ENCODE data around the gene MRPL57.
"Not testable (repeated sequence)": the region's sequence is repeated elsewhere in the genome, so short reads cannot be mapped to it uniquely, and the experiment has no call there.

The MRPL57 gene

DNA sequence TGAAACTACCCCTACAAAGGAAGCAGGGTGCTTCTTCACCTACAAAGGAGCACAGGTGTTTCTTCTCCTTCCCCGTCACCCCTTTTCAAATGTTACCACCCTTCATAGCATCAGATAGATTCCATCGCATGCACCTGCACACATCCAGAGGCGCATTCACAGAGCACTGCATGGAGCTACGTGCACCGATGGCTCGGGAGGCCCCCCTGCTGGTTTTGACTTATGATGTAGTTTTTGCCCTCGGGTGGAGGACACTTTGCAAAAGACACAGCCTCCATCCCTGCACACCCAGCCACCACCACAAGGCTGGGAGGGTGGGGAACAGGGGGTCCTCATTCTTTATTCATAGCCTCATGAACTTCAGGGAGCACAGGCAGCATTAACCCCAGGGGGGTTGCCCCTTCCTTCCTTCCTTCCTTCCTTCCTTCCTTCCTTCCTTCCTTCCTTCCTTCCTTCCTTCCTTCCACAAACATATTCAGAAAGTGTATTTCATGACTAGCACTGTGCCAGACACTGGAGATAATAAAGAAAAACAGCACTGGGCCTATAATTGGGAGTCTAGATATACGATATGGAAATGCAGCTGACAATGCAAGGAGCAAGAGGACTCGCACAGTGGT is 21.3 kb downstream of the MRPL57 start:
- DNase-seq: not testable (repeated sequence)

DNA sequence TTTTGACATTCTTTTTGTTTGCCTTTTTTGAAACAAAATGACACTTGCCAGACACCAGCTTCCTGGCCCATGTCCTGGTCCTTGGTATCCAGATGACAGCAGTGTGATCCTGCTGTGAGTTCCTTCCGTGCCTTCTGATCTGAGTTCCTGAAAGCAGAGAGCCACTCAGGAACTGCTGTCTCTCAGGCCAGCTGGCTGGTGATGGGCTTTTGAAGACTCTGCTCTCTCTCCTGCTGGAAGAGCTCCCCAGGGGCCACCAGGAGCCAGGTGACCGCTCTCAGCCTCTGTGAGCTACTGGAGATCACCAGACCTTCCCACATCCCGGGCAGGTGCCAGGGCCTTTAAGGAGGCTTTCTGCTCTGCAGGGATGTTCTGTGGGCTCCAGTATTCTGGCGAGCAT is 21.9 kb downstream of the MRPL57 start:
- DNase-seq: not testable (repeated sequence)

DNA sequence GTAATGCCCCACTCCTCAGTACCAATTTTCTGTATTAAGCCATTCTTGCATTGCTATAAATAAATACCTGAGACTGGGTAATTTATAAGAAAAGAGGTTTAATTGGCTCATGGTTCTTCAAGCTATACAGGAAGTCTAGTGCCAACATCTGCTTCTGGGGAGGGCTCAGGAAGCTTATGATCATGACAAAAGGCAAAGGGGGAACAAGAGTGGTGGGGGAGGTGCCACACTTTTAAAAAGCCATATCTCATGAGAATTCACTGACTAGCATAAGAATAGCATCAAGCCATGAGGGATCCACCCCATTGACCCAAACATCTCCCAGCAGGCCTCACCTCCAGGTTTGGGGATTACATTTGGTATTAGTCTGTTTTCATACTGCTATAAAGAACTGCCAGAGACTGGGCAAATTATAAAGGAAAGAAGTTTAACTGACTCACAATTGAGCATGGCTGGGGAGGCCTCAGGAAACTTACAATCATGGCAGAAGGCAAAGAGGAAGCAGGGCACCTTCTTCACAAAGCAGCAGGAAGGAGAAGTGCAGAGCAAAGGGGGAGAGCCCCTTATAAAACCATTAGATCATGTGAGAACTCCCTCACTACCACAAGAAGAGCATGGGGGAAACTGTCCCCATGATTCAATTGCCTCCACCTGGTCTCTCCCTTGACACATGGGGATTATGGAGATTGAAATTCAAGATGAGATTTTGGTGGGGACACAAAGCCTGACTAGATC is 25.2 kb downstream of the MRPL57 start:
- DNase-seq: not testable (repeated sequence)

DNA sequence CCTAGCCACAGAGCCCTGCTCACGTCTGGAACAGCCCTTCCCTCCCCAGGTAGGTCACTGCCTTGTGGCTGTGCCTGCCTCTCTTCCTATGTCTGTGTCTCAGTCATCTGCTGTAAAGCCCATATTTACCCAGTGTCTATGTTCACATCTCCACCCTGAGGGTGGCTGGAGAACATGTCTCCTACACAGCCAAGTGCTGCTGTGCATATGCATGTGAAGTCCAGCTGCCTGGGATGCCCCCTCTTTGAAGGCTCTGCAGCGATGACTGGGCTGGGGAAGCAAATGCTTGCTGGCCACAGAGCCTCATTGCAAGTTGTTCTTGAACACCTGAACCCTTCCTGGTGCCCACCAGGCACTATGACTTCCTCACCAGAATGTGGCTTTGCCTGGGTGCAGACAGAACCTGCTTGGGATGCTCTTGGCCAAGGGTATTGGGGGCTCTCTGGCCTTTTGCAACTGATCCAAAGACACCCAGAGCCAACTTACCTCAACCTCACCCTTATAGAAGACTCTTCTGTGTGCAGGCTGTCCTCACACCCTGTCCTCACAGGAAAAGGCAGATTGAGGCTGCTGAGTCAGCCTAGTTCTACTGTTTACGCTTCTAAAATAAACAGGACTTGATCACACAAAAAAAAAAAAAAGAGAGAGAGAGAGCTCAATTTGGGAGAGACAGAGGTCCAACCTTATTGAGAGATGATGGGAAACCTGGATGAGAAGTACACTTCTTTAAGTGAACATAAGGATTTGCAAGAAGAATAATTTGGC is 26.5 kb downstream of the MRPL57 start:
- no peak for DNase-seq

DNA sequence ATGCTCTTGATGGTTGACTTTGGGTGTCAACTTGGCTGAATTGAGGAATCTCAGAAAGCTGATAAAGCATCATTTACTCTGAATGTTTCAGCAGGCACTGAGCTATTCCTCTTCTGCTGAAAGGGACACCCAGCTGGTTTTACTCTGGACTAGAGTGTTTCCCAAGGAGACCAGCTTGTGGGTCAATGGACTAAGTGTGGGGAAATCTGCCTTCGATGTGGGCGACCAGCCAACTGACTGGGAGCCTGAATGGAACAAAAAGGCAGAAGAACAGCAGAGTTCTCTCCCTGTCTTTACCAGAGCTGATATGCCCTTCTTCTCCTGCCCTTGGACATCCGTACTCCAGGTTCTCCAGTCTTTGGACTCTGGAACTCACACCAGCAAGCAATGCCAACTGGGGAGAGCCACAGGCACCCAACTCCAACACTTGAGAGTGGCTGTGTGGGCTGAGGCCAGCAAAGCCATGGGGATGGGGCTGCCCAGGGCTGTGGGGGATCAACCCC is 32.2 kb downstream of the MRPL57 start:
- no peak for DNase-seq

DNA sequence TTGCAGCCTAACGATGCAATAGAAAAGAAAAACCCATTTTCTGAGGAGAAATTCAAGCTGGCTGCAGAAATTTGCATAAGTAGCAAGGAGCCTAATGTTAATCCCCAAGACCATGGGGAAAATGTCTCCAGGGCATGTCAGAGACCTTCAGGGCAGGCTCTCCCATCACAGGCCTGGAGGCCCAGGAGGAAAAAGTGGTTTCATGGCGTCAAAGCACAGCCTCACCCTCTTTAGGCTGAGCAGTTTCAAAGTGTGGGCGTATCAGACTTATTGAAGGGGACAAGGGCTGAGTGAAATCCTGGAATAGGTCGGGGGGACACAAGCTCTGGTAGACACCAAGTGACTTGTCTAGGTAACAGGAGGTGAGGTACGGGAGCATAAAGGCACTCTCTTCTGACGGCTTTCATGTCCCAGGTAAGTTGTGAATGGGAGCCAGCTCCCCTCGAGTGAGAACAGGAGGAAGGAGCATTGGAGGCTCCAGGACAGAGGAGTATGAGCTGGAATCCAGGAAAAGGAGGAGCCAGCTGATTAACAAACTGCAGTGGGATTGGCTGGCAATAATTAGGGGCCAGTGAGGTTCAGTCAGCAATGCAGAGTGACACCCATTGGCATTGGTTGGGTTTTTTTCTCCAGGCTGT is 35.8 kb downstream of the MRPL57 start:
- DNase-seq: no peak

DNA sequence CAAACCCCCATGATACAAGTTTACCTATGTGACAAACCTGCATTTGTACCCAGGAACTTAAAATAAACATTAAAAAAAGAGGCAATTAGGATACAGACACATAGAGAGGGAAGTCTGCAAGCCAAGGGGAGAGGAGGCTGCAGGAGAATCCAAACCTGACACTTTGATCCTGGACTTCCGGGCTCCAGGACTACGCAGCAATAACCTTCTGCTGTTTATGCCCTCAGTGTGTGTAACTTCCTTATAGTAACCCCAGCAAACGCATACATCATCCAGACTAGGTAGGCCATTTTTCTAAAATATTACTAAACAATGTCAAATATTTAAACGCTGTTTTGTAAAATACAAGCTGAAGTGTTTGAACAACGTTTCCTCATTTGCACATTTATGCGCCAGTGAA is 39.0 kb downstream of the MRPL57 start:
- DNase-seq: not testable (repeated sequence)

DNA sequence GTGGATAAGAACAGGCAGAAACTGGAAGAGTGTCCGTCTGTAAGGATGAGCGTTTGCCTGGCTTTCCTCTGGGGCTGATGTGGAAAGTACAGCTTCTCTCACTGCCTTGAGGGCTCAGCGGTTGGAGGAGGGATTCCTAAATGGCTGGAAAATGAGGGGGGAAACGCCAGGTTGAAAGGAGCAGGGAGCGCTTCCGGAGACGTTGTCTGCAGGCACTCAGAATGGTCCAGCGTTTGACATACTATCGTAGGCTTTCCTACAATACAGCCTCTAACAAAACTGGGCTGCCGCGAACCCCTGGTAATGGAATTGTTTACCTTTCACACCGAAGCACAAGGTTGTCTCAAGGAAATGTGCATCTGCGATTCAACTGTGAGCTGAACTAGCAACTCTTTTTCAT is 39.9 kb downstream of the MRPL57 start:
- DNase-seq: no peak

DNA sequence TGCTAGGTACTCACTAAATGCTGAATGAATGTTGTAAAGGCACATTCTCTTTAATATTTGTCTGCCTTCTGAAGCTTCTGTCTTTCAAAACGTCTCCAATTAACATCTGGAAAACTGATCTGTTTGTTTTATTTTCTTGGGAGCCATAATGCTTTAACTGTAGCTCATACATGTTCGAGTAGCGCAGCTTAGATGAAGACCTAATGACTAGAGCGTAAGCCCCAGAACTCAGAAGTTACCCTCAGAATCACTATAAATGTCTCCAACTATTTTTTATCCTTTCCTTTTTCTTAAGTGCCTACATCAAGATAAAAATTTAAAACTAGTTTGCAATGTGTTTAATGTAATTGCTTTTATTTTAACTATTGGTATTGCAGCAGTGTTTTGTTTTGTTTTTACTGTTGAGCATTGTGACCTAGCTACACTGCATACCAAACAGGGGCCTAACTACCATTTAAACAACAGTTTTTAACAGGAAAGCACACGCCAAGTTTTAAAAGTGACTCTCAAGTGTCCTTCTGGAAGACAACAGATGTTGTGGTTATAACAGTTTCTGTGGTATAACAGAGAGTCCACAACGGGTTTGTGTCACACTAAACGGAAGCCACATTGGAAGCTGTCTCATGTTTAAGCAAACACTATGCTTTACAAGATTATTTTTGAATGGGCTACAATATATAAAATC is 42.0 kb downstream of the MRPL57 start:
- DNase-seq: no peak

DNA sequence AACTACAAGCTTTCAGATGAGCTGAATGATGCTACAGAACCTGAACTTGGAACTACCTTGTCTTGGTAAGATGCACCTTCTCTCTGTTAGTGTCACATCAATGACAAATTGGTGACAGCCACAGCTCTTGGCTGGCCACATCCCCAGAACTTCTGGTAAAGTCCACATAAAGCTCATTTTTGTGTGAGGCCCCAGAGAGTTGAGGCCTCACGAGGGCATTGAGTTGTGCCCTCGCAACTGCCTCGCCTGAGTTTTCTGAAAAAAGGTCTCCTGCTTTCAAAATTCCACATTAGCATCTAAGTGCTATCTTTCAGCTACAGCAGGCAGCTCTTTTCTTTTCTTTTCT is 42.6 kb downstream of the MRPL57 start:
- DNase-seq: no peak

DNA sequence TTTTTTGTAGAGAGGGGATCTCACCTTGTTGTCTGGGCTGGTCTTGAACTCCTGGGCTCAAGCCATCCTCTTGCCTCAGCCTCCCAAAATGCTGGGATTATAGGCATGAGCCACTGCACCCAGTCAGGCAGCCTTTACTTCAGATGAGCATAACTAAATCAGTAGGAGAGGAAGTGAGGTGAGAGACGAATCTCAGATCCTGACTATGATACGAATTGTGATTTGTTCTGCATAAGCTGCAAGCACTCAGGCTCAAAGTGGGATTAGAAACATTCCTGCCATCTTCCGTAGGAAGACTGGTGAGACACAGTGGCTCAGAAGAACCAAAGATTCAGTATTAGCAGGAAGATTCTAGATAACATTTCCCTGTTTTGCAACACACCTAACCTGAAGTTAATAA is 43.3 kb downstream of the MRPL57 start:
- DNase-seq: not testable (repeated sequence)

DNA sequence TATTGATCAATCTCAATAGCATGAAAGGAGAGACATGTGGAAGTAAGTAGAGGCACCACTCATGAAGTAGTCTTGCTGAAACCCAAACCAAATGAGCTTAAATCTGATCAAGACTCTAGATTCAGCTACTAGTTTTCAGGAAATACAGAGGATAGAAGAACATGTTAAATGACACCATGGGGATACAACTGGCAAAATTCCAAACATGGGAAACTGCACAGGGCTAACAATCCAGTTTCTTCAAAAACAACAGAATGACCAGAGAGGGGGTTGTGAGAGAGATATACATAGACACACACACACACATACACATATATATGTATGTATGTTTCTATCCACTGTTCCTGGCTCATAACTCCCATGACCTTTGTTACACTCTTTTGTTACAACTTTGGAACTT is 44.8 kb downstream of the MRPL57 start:
- no peak for DNase-seq

DNA sequence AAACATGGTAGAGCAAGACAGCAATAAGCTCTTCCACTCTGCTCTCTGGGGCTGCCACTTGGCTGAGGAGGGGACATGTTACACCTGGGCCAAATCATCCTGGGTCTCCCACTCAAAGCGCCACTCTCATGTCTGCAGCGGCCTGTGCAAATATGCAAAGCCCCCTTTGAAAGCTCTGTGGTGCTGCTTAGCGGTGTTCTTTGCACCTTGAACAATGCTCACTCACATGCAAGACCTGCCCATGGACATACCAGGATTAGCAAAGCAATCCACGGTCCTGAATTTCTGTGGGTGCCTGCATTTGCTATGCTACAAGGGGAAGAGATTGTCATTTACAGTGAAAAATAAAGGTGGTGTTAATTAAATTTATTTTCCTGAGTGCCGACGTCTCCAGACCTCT is 48.6 kb downstream of the MRPL57 start:
- DNase-seq: no peak

DNA sequence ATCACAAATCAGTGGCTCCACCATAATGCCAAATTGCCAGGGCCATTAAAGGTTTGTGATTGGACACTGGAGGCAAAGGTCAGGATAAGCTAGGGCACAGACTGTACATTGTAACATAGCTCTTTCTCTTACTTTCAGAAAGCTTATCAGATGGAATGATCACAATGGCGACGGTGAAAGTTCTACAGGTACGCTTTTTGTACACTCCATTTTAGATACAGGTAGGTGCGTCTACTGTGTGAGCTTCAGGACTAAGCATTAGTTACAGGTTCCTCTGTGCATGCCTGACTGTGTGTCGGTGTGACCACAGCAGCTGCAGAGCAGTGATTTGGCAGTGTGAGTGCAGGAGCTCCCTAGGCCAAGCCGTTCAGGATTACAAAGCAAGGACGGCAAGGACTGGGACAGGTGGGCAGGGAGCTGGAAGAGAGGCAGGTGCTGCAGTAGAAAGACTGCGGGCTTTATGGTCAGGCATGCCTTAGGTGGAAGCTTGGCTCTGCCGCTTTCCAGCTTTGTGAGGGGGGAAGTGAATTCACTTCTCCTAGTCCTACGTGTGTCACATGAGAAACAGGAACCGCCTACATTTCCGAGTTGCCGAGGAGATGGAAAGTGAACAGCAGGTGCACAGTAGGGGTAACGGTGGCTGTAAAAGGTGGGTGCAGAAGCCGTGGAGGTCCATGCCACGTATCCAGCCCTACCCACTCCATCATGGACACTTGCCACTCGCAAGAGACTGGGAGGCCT is 49.6 kb downstream of the MRPL57 start:
- no peak for DNase-seq

DNA sequence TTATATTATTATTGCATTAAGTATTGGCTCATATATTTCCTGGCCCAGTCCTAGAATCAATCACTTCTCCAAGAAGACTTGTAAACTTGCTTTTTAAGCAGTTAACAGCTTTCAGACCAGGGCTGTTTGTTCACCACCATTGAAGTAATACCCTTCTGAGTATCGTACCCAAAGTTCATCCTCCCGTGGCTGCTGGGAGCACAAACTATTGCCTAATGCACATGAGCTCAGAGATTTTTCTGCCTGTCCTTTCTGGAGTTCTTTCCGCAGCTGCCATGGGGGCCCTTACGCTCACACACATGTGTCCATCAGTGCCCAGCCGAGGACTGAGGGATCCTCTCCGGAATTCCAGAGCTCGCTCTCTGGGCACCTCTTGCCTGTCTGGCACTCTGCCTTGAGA is 51.5 kb downstream of the MRPL57 start:
- DNase-seq: no peak

All from NCI-H748 treated with DMSO at 0.1 percent for 48 hours (cell line).